HG02798 (cell line): ENCODE measurements around the gene RPGRIP1.
"Not testable (repeated sequence)": the region's sequence is repeated elsewhere in the genome, so short reads cannot be mapped to it uniquely, and the experiment has no call there.

Source experiments
- ATAC-seq: cut with Tn5 transposase; IDR thresholded peaks from one replicate; pipeline ENCODE4 v1.9.1; 2021; ENCODE audit warnings: mild to moderate bottlenecking; ENCODE audit not compliant: unreplicated experiment, poor library complexity

Gene RPGRIP1

DNA sequence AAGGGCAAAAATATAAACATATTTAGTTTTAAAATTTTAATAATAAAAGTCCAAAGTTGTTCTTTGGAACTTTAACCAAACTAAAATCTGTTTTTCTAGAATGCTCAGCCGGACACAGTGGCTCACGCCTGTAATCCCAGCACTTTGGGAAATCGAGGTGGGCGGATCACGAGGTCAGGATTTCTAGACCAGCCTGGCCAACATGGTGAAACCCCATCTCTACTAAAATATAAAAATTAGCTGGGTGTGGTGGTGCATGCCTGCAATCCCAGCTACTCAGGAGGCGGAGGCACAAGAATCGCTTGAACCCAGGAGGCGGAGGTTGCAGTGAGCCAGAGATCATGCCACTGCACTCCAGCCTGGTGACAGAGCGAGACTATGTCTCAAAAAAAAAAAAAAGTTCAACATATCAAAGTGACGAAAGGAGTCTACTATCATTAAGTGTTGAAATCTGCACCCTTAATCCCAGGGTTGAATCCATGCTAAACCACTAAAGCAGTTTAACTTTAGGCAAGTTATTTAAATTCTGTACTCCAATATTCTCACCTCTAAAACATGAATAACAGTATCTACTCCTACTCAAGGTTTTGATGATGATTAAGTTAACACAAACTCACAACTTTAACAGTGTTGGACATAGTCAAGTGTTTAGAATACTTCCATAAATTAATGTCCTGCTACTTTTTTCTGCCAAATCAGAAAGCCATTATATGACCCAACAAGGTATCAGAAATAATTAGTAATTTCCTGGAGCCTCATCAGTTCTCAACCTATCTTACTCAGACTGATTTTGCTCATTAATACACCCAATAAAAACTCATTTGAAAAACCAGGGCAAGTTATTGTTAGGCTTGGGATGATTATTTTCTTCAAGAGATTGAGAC, 21.6 kb upstream of the RPGRIP1 start:
- ATAC-seq = no peak

DNA sequence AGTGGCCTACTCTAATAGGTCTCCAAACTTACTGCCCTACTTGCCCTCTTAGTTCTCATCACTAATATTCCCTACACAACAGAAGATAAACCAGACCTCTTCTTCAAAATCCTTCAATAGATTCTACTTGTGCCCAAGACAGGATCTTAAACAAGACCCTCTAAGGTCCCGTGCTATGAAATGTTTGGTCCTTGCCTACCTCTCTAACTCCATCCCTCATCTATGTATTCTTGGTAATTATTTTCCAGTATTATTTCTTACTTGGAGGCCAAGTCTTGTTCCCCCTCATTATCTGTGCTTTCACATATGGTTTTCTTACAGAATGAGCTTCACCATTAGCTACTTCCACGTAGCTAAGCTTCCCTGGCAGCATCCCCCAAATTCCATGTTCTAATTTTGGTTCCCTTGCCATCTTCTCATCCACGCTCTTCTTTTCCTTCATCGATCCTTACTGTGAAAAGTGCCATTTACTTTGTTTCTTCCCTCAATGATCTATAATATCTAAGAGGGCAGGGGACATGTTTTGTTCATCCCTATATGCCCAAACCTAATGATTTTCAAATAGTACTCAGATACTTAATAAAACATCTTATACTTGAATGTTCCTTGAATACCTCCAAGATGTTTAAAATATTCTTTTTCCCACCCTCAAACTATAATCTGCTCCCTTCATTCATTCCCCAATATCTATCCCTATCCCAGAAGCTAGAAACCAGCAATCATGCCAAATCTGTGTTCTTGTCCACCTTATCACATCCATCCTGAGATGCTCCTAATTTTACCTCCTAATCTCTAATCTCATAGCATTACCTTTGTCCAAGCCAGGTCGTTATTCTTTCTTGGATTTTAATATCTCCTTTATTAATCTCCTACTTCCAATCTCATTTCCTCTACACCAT, 20.7 kb upstream of the RPGRIP1 start:
- ATAC-seq = no peak

DNA sequence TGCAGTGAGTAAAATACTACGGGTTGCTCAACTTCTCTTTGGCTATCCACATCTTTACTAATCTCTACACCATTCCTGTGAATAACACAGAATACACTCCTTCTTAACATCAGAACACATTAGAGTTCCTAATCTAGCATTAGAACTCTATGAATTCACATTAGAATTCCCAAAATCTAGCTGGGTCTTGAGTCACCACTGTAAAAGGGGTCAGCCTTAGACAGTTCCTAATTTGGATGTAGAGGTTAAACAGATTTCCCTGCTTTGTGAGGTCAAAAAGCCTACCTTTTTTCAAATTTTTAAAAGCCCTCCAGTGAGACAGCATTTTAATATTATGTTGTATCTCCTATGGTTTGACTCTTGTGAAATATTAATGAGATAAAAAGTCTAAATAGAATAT, 18.1 kb upstream of the RPGRIP1 start:
- no peak for ATAC-seq

DNA sequence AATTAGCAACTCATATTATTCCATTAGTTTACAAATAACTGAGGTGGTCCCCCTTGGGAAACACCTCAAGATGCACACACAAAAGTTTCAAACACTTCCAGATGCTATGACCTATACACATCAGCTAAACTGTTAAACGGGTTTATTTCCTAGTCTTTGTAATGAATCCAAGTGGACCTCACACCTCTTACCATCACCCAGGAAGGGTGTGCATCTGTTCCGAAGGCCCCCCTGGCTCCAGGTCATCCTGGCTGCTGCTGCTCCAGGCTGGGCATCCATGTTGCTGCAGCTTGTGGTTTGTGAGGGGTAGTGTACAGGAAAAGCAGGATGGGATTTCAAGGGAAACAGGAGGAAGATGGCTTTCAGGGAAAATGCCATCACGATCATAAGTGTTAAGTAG, 17.5 kb upstream of the RPGRIP1 start:
- ATAC-seq = no peak

DNA sequence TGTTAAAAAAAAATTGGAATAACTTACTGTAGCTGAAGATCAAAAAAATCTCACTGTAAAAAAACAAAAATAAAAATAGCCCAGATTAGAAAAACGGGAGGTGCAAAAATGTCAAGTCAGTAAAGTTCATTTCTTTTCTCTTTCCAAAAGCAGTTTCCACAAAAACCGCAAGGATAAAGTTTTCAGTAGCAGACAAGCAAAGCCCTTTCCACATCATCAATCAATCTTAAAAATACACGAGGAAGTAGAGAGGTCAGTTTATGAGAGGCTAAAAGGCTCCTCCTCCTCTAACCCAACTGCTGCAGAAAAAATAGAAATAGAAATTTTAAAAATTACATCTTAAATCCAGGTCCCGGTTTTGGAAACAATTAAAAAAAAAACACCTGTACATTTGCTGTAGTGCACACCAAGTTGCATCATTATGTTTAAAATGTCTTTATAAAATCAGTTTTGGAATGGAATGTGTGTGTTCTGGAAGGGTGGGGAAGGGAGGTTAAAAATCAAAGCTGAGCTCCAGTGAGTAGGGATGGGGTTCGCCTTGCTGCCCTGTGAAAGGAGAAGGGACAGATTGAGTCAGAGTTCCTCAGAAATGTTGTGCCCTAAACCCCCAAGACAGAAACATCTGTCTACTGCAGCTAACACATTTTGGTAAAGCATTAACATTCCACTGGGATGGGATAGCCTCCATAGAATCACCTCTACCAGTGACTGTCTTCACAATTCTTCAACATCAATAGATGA, 16.4 kb upstream of the RPGRIP1 start:
- no peak for ATAC-seq

DNA sequence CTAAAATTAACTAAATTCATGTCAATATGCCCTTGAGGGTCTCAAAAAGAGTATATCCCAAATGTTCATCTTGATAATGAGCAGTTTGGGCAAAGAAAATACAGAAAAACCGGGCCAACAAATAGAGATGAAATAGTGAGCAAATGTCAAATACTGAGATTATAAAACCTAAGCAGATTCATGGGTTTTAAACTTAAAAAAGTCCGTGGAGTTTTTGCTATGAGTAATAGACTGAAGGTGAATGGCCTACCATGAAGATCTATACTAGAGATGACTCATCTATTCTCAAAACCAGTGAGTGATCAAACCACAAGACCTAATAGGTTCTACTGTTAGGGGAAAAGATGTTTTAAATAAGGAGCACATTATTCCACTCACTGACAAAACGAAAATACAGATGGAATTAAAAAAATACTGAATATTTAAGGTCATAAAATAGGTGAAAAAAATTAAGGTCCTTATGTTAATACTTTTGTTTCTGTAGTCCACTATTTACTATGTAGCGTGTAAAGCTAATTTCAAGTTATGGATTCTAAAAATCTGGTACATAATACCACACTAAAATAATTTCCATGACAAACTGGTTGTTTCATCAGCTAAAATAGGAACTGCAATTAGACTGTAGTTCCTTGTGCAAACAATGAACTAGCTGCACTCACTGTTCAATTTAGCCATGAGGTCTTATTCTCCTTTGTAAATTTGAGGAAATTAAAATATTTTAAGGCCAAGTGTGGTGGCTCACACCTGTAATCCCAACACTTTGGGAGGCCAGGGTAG, 15.7 kb upstream of the RPGRIP1 start:
- ATAC-seq = peak; percentile 73

DNA sequence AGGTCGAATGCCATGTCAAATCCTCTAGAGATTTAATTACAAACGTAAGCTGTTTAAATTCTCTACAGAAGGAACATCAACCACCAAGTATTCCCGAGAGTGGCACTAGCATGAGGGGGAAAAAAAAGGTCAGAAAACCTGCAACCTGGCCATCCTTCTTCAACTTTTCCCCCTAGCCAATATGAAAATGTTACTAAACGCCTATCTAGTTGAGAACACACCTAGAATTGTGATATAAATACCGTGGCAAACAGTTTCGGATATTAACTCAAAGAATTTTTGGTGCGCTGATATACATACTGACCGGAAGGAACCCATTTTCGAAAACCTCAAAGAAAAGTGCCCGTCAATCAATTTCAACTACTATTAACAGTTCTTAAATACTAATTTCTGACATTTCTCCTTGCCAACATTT, 12.4 kb upstream of the RPGRIP1 start:
- no peak for ATAC-seq

DNA sequence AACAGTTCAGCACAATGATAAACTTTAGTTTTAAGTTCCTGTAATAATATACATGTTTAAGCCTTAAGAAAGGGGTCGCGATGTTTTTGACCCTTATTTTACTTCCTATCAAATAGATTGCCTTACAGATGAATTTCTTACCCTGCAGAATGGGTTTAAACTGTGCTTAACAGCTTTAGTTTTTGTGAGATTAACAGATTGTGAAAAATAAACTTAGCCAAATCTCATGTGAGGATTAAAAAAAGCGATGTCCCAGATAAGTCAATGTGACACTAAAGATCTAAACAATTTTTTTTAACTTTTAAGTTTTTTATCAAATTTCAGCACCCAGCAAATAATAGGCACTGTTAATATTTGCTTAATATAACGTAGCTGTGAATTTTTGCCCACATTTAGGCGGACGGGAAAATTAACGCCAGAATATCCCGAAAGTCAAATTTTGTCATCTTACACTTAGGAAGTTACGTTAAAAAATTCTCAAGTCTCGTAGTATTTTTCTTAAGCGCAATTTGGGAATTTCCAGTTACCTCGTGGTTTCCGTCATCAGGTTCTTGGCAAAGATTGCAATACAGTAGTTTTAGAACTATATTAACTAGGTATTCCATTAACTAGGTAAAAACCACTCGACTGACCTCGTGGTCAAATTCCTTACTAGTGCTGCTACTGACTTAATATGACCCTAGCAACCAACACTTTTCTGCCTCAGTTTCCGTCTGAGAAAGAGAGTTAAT, 11.8 kb upstream of the RPGRIP1 start:
- no peak for ATAC-seq

DNA sequence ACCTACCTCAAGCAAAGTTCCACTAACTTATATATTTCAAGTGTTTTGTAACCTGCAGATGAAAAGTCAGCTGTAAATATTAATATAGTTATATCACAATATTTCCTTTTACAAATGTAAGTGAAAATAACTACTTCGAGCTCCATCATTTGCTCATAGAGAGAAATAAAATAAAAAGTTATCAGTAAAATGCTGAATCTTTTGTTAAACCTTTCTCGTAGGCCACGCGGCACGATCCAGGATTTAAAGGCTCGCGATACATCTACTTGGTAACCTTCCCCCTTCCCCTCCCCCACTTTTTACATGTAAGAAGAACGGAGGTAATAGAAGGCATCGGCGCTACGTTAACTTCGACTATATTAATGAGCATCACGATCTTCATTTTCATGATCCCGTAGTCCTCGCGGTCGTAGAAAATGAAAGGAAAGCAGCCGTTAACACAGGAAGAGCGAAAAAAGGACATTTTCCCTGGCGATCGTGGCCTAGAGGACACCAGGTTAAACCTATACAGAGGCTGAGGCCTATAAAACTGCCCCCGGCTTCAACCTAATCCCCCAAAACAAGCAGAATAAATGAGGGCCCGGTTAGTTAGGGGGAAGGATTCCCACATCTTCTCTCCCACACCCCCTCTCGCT, 11.1 kb upstream of the RPGRIP1 start:
- no peak for ATAC-seq

DNA sequence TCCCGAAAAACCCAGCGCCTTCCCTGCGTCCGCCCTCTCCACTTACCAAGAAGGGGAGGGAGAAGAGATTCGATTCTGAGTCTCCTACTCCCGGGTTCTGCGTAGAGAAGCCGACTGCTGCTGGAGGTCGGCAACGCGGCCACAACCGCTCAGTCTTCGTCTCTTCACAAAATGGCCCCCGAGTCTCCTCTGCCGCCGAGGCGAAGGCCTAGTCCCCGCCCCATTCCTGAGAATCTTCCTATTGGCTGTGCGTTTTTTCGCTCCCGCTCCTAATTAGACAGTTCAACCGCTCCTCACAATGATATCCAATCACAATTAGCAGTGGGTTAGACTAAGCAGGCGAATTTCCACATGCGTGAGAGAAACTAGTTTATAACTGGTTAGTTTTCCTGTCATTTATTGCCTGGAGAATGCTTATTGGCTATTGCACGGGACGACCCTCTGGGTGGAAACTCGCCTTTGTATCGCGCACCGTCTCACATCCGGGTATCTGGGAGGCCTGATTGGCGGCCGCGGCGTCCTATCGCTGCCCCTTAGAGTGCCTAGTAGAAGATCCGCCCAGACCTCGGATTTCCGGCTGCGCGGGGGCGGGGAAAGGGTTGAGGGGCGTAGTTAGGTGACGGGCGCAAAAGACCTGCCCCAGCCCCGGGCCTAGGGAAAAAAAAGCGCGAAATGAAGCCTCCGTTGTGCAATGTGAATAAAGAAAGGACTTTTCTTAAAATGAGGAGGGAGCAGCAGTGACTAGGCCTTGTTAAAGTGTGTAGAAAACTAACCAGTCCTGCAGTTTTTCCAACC, 10.4 kb upstream of the RPGRIP1 start, which contains the start of gene HNRNPC:
Gene HNRNPC, minus strand, starts transcription at position 191 of the 795 bp plus-strand sequence. CDS start 35,249 bp downstream, outside the sequence.
- ATAC-seq = peak; percentile 95

DNA sequence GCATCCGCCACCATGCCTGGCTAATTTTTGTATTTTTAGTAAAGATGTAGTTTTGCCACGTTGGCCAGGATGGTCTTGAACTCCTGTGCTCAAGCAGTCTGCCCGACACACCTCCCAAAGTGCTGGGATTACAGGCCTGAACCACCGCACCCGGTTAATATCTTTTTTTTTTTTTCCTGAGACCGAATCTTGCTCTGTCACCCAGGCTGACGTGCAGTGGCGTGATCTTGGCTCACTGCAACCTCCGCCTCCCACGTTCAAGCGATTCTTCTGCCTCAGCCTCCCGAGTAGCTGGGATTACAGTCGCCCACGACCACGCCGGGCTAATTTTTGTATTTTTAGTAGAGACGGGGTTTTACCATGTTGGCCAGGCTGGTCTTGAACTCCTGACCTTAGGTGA, 7.2 kb upstream of the RPGRIP1 start:
- not testable (repeated sequence) for ATAC-seq

DNA sequence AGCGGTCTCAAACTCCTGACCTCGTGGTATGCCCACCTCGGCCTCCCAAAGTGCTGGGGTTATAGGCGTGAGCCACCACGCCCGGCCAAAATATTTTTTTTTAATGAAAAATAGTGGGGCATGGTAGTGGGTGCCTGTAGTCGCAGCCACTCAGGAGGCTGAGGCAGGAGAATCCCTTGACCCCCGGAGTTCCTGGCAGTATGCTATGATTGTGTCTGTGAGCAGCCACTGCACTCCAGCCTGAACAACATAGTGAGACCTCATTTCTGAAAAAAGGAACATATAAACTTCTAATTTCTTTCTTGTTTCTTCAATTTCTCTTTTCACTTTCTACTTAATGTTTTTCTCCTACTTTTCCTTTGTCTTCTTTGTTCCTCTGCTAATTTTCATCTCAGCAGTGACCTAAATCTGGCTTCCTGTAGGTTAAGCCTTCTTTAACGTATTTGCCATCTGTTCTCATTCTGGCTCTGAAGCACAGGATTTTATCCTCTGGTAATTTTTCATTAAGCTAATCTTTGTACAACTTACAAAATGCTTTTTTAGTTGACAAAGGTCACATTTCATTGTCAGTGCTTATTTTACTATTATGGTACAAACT, 4.5 kb upstream of the RPGRIP1 start:
- ATAC-seq = no peak

DNA sequence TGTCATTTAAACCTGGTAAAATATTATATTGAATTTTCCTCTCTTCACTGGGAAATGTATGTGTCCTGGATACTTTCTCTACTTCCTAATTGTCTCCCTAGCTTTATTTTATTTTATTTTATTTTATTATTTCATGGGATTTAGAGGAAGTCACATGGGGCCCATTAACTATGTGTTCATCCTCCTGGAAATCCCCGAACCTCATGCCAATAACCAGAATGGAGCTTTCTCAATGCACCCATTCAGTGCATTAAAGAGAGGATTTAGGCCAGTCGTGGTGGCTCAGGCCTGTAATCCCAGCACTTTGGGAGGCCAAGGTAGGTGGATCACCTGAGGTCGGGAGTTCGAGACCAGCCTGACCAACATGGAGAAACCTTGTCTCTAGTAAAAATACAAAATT, 1.3 kb upstream of the RPGRIP1 start:
- no peak for ATAC-seq

DNA sequence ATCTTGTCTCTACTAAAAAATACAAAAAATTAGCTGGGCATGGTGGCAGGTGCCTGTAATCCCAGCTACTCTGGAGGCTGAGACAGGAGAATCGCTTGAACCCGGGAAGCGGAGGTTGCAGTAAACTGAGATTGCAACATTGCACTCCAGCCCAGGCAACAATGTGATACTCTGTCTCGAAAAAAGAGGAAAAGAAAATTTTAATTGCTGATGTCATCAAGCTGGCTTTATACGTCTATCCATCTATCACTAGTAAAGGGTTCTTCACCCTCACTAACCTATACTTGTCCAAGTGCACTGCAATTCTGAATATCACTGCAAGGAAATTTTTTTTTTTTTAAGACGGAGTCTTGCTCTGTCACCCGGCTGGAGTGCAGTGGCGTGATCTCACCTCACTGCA, 2.0 kb downstream of the RPGRIP1 start:
- ATAC-seq = not testable (repeated sequence)

DNA sequence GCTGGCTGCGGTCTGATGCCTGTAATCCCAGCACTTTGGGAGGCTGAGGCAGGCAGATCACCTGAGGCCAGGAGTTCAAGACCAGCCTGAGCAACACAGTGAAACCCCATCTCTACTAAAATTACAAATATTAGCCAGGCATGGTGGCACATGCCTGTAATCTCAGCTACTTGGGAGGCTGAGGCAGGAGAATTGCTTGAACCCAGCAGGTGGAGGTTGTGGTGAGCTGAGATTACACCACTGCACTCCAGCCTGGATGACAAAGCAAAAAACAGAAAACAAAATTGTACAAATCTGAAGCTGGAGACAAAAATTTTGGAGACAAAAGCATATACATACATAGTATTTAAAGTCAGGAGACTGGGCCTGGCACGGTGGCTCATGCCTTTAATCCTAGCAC, 6.6 kb downstream of the RPGRIP1 start:
- ATAC-seq = not testable (repeated sequence)

DNA sequence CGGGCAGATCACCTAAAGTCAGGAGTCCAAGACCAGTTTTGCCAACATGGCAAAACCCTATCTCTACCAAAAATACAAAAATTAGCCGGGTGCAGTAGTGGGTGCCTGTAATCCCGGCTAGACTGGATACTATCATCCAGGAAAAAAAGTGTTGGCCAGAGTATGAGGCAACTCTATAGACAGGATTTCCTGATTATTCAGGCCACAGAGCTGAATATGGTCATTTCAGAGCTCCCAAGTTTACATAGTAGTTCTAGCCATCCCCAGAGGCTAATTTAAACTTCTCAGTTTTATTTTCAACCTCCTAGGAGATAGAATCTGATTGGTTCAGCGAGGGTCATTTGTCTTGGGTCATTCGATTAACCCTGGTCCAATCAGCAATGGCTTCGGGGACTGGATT, 7.3 kb downstream of the RPGRIP1 start:
- no peak for ATAC-seq

DNA sequence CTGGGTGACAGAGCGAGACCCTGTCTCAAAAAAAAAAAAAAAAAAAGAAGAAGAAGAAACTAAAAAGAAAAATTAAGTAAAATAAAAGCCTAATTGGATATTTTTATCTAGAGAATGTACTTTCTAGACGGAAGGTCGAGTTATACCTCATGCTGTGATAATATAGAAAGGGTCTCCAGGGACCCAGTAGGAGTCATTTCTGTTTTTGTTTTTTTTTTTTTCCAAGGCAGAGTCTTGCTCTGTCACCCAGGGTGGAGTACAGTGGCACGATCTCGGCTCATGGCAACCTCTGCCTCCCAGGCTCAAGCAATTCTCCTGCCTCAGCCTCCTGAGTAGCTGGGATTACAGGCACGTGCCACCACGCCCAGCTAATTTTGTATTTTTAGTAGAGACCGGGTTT, 14.1 kb downstream of the RPGRIP1 start:
- ATAC-seq = not testable (repeated sequence)
